Renal cortex interstitium (tissue), 11 donors: Measurements from ENCODE around the gene PARP15. TPM values are rescaled to one million over a fixed set of nuclear protein-coding genes. Genes with fewer than 3 reads are reported as not detected.
A peak's percentile ranks its signal among the peaks of the same experiment; 100 is the strongest.
"Not testable (repeated sequence)": the region's sequence is repeated elsewhere in the genome, so short reads cannot be mapped to it uniquely, and the experiment has no call there.

Source experiments
- DNase-seq, 11 donors: peaks; one replicate each; pipeline ENCODE4 v3.0.0-alpha.2; 2013; ENCODE audit warnings: low read depth in 9 of 11, low spot score in 4 of 11; ENCODE audit errors: extremely low read depth in 1 of 11
- polyA plus RNA-seq, 3 donors: library from polyadenylated mRNA; unstranded; fragments of 120-200 nt; gene quantifications; one replicate each; pipeline ENCODE4 v1.2.1, GENCODE V29; 2013; ENCODE audit not compliant: insufficient read length in 3 of 3

PARP15 gene
- polyA plus RNA-seq, 3 donors, result 0.32 to 0.58 (median 0.47) TPM

DNA sequence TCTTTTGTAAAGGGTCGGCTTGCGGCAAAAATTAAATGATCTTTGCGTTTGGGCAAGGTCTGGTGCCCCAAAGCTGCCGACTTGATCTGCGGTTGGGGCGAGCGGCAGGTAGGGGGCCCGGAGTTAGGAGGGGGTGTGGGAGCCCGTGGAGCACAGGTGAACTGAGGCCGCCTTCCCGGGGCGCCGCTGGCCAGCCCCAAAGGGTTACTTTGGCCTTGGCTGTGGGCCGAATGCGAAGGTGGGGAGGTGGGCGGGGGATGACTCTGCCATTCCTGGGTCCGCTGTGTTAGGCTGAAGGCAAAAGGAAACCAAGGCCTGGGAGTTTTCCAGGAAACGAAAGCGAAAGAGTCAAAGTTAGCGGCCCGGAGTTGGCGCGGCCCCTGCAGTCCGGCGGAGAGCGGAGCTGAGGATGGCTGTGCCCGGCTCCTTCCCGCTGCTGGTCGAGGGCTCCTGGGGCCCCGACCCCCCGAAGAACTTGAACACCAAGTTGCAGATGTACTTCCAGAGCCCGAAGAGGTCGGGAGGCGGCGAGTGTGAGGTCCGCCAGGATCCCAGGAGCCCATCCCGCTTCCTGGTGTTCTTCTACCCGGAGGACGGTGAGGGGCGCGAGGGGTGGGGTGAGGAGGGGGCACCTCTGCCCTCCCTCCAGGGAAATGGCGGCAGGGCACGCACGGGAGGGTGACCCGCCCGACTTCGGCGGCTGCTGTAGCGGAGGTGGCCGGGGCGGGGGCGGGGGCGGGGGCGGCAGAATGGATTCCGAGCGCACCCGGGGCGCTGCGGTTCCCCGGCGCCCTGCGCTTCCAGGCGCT, 103.2 kb downstream of the PARP15 start, which contains the start of gene PARP14:
PARP14 (plus strand) TSS at position 365 of the 809 bp plus-strand sequence; CDS start at position 410, 45 bp downstream.
- DNase-seq, result peak in 10 of 11 donors; percentile 60 to 78 (median 66)

GRCh38 chr3:122681284-122681973, 104.0 kb downstream of the PARP15 start:
- peak in 1 of 11 donors; percentile 3 for DNase-seq

DNA sequence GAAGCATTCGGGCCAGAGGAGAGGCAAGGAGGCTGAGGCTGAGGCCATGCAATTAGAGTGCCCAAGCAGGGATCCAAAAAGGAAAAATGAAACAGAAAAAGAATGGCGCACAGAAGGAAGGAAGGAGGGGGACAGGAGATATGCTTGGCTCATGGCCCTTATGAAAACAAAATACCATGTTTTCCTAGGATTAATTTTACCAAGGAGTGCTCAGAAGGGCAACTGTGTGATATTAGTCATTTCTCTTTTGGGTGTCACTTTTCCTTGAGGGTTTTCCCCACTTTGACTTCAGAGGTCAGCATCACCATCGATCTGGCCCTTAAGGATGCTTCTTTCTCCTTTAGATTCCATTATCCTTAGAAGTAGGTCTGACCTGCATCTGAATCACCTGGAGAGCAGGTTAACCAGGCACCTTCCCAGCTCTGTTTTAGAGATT, 104.5 kb downstream of the PARP15 start:
- no peak for DNase-seq

GRCh38 chr3:122682778-122683411, 105.4 kb downstream of the PARP15 start:
- DNase-seq, result not testable (repeated sequence)

- DNase-seq, result no peak
Measured at GRCh38 chr3:122687298-122687697, 109.8 kb downstream of the PARP15 start.

Other genes with a start within 250 kb of the PARP15 start
- 10 to 100 TPM; 49.0 to 70.6 (median 54.0) TPM for gene MIX23, start 194.4 kb upstream of the PARP15 start, polyA plus RNA-seq
- gene FAM162A, start 193.5 kb upstream of the PARP15 start, polyA plus RNA-seq, result 10 to 100 TPM; 69.6 to 73.1 (median 70.8) TPM
- 10 to 100 TPM in 1 of 3 donors, 1 to 10 TPM in 2; 9.1 to 12.5 (median 9.9) TPM for gene WDR5B, start 161.6 kb upstream of the PARP15 start, polyA plus RNA-seq
- gene KPNA1, start 62.7 kb upstream of the PARP15 start, polyA plus RNA-seq, result 10 to 100 TPM; 43.1 to 56.0 (median 46.9) TPM
- gene PARP9, start 13.3 kb upstream of the PARP15 start, polyA plus RNA-seq, result 10 to 100 TPM; 13.4 to 16.6 (median 13.6) TPM
- 10 to 100 TPM; 12.0 to 14.2 (median 13.3) TPM for gene DTX3L, start 13.3 kb upstream of the PARP15 start, polyA plus RNA-seq
- 10 to 100 TPM; 18.8 to 28.3 (median 24.3) TPM for gene PARP14, start 103.2 kb downstream of the PARP15 start, polyA plus RNA-seq
- gene HSPBAP1, start 216.2 kb downstream of the PARP15 start, polyA plus RNA-seq, result 10 to 100 TPM in 2 of 3 donors, 1 to 10 TPM in 1; 10.0 to 14.9 (median 12.3) TPM
- gene SLC49A4, start 217.4 kb downstream of the PARP15 start, polyA plus RNA-seq, result 10 to 100 TPM; 14.0 to 15.5 (median 15.4) TPM